ENCODE data around the gene ECE1.

GRCh38 chr1:21251773-21252471, 38.3 kb downstream of the ECE1 start:
- TF ChIP-seq CTCF (conservative IDR thresholded peaks at IDR 0.05 in 1 of 2, IDR thresholded peaks at IDR 0.05 in 1 of 2; ENCODE audit: extremely low read depth in 1 of 2, insufficient read depth in 1 of 2, low read depth in 1 of 2, low read length in 2 of 2) (no peak), EZH2 (IDR thresholded peaks at IDR 0.05; ENCODE audit: borderline replicate concordance, low read length) (no peak)

Data from mammary epithelial cell (primary cell).